Stomach (tissue), 9 donors: ENCODE measurements around the gene AATK. TPM values are rescaled to one million over a fixed set of nuclear protein-coding genes. Genes with fewer than 3 reads are reported as not detected.

Experiments
- DNase-seq, 2 donors: peaks; one replicate each; pipeline versions ENCODE4 v3.0.0 to v3.0.0-alpha.2; 2013 to 2019
- H3K27ac ChIP-seq, 5 donors: fragments of 200-600 bp in 4 of 5; sonication (generic) in 4 of 5; one replicate each; pipeline ENCODE4 v1.5.1; 2013 to 2019; ENCODE audit warnings: mild to moderate bottlenecking in 1 of 5, moderate library complexity in 1 of 5
- H3K27me3 ChIP-seq, 3 donors: fragments of 200-600 bp; sonication (generic); one replicate each; pipeline ENCODE4 v1.5.1; 2017 to 2019; ENCODE audit warnings: mixed run types in 1 of 3
- H3K36me3 ChIP-seq, 4 donors: fragments of 200-600 bp; sonication (generic); 1 replicate in 3 of 4; 2 replicates in 1 of 4; pipeline ENCODE4 v1.5.1; 2016 to 2019
- H3K4me1 ChIP-seq, 4 donors: fragments of 200-600 bp; sonication (generic); one replicate each; pipeline ENCODE4 v1.5.1; 2016 to 2019
- H3K4me3 ChIP-seq, 4 donors: fragments of 200-600 bp; sonication (generic) in 3 of 4; one replicate each; pipeline ENCODE4 v1.5.1; 2016 to 2019; ENCODE audit warnings: mild to moderate bottlenecking in 1 of 4
- H3K9me3 ChIP-seq, 4 donors: fragments of 200-600 bp; sonication (generic); one replicate each; pipeline ENCODE4 v1.5.1; 2016 to 2019
- CTCF ChIP-seq, 7 experiments: fragments of 450-650 bp in 4 of 7; fragments of 200-600 bp in 3 of 7; sonication (generic) in 3 of 7; IDR thresholded peaks; one replicate each; pipeline ENCODE4 v1.5.1; 2016 to 2019; ENCODE audit warnings: antibody characterized with exemption in 7 of 7, control low read depth in 2 of 7, mild to moderate bottlenecking in 1 of 7
- EP300 ChIP-seq: sonication (generic); formaldehyde crosslinking; IDR thresholded peaks from one replicate; pipeline ENCODE4 v1.6.1; 2017; ENCODE audit warnings: antibody characterized with exemption
- POLR2A ChIP-seq, 4 donors: fragments of 450-650 bp; IDR thresholded peaks; one replicate each; pipeline ENCODE4 v1.6.1; 2016; ENCODE audit warnings: antibody characterized with exemption in 4 of 4, control low read depth in 2 of 4, mild to moderate bottlenecking in 1 of 4, moderate library complexity in 1 of 4
- POLR2AphosphoS5 ChIP-seq, 3 donors: sonication (generic); formaldehyde crosslinking; IDR thresholded peaks; one replicate each; pipeline ENCODE4 v1.6.1; 2016; ENCODE audit warnings: antibody characterized with exemption in 3 of 3
- WGBS, 5 donors: extraction: QIAGEN DNeasy Blood & Tissue Kit in 3 of 5; methylation state at CpG; one replicate each; pipeline versions ENCODE4 v1.1.5 to v1.1.7; 2013 to 2018; 5-methylcytosine and 5-hydroxymethylcytosine counted together
- intact Hi-C: fragments of 100-400 bp; cut with DNase I; formaldehyde crosslinking; loops from one replicate; pipeline ENCODE4 v1.15.1; 2023; ENCODE audit warnings: low total_unique reads
- polyA plus RNA-seq, 3 donors: library from polyadenylated mRNA; stranded (reverse); fragments of 200-250 nt; gene quantifications; one replicate each; pipeline ENCODE4 v1.2.3, GENCODE V29; 2013
- total RNA-seq, 5 donors: library from RNA; depleted of rRNA; stranded (reverse); fragments of >200 nt; gene quantifications; one replicate each; pipeline versions ENCODE4 v1.1.0 to v1.2.3, GENCODE V29; 2014 to 2016
- donor health status: healthy with polysubstance abuse.
- donor health status: Bipolar disorder and iron deficiency.
- donor health status: healthy.

The AATK gene
- total and polyA plus RNA-seq, 8 donors, result 0.87 to 31.7 (median 7.3) TPM

DNA sequence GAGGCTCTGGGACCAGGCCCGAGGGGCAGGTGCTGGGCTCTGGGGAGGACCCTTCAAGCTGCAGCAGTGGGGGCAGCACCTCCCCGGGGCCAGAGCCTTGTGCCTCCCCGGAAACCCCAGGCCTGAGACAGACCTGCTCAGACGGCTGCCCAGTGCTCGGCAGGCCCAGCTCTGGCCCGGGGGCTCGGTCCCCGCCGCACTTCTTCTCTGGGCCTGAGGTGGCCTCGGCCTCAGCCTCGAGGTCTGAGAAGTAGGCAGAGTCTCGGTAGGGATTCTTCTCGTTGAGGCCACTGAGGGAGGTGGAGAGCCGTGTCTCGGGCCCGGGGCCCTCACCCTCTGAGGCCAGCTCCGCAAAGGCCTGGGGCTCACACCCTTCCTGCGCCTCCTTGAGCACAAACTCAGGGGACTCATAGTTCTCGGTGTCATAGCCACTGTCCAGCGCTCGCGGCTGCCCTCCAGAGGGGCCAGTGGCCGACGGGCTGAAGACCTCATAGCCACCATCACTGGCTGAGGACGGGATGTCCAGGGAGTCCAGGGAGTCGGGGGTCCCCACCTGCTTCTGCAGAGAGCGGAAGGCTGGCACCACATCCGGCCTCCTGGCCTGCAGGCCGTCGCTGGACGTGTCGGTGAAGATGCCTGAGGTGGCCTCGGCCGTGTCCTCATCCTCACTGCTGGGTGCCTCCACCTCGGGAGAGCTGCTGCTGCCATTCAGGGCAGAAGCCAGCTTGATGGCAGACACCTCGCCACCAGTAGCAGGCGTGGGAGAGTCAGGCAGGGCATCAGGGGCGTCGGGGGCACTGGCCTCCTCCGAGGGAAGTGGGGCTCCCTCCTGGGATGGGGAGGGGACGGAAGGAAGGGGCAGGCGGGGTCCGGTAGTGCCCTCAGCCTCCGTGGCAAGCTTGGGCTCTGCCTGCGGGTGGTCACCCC lies 45.1 kb downstream of the AATK start:
- H3K27ac ChIP-seq, result peak overlapping the region in 1 of 5 donors; percentile 82
- H3K36me3 ChIP-seq, result peaks cover 5 to 33% (median 13%) of the 10 kb centered on the region in 4 donors
- H3K4me1 ChIP-seq, result peaks cover 17 to 40% (median 26%) of the 10 kb centered on the region in 4 donors
- no peak overlapping the region for H3K4me3 ChIP-seq
- no peak for DNase-seq
- H3K9me3 ChIP-seq, result no peaks in the 10 kb centered on the region
- H3K27me3 ChIP-seq, result peaks cover 0 to 22% (median 0%) of the 10 kb centered on the region in 3 donors
- TF ChIP-seq POLR2A (IDR thresholded peaks at IDR 0.05), result no peak
- no peak for TF ChIP-seq EP300
- TF ChIP-seq CTCF (IDR thresholded peaks at IDR 0.05), result no peak
- TF ChIP-seq POLR2AphosphoS5 (IDR thresholded peaks at IDR 0.05), result no peak
- 76 to 81% (median 80%) methylated on average over 28 to 45 of the region's 45 CpGs for WGBS, 5 donors
- intact Hi-C loops, result no loop called here

DNA sequence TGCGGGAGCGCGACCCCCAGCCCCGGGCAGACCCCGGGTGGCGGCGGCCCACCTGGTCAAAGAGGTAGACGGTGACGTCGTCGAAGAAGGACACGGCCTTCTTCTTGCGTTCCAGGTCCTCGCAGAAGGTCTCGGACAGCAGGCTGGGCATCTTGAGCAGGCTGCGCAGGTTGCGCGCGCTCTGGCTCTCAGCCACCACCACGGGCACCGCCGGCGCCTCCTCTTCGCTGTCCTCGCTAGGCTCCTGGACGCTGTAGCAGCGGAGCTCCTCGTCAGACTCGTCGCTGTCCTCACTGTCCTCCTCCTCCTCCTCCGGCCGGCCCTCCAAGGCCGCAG lies 45.9 kb downstream of the AATK start:
- 77 to 84% (median 78%) methylated on average over 29 to 33 of the region's 33 CpGs for whole genome bisulfite sequencing, 5 donors
- DNase-seq, result no peak
- H3K4me3 ChIP-seq, result peak overlapping the region in 2 of 4 donors; percentile 41 to 44
- intact Hi-C loops, result no loop called here
- peaks cover 0 to 22% (median 0%) of the 10 kb centered on the region in 3 donors for H3K27me3 ChIP-seq
- no peaks in the 10 kb centered on the region for H3K9me3 ChIP-seq
- TF ChIP-seq EP300 (no peak), POLR2AphosphoS5 (IDR thresholded peaks at IDR 0.05) (no peak), POLR2A (IDR thresholded peaks at IDR 0.05) (no peak), CTCF (IDR thresholded peaks at IDR 0.05) (no peak)
- peaks cover 17 to 40% (median 26%) of the 10 kb centered on the region in 4 donors for H3K4me1 ChIP-seq
- peaks cover 8 to 40% (median 21%) of the 10 kb centered on the region in 4 donors for H3K36me3 ChIP-seq
- H3K27ac ChIP-seq, result peak overlapping the region in 4 of 5 donors; percentile 32 to 82 (median 53)

DNA sequence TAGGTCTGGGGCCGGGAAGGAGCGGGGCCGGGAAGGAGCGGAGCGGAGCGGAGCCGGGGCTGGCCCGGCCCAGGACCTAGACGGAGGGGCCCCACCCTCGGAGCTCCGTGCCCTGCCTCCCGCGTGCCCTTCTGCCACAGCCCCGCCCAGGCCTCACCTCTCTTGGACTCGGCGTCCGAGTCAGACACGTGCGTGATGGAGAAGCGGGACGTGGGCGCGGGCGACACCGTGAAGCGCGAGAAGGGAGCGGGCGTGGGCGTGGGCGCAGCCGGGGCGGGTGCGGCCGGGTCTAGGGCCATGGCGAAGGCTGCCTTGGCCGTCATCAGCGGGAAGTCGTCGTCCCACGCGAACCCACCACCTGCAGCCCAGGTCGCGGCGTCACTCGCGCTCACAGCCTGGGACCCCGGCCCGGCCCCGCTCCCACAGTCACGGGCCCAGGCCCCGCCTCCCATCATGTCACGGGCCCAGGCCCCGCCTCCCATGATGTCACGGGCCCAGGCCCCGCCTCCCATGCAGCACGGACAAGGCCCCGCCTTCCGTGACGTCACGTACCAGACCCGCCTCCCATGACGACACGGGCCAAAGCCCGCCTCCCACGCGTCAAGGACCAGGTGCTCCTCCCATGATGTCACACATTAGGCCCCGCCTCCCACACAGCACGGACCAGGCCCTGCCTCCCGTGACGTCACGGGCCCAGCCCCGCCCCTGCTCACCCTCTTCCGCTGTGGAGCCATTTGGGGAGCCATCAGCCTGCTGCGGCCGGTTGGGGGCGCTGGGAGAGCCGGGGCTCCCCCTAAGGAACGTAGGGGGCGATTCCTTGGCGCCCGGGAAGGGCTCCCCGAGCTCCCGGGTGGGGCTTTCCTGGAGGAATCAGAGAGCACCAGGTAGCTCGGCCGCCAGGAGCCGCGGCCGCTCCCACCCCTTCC lies 46.5 kb downstream of the AATK start:
- 21 to 39% (median 23%) methylated on average over 51 to 89 of the region's 89 CpGs for WGBS, 5 donors
- H3K36me3 ChIP-seq, result peaks cover 8 to 45% (median 26%) of the 10 kb centered on the region in 4 donors

More for the DNA sequence above, 46.5 kb downstream of the AATK start:
- Histone ChIP-seq H3K4me1 (peaks cover 17 to 40% (median 26%) of the 10 kb centered on the region in 4 donors), H3K9me3 (no peaks in the 10 kb centered on the region), H3K27ac (peak overlapping the region in 4 of 5 donors; percentile 32 to 82 (median 53)), H3K27me3 (peaks cover 0 to 22% (median 0%) of the 10 kb centered on the region in 3 donors), H3K4me3 (peak overlapping the region; percentile 25 to 45 (median 42))
- TF ChIP-seq POLR2A (IDR thresholded peaks at IDR 0.05), result no peak
- no peak for TF ChIP-seq POLR2AphosphoS5 (IDR thresholded peaks at IDR 0.05)
- no peak for TF ChIP-seq EP300
- no peak for TF ChIP-seq CTCF (IDR thresholded peaks at IDR 0.05)
- peak; percentile 89 to 95 for DNase-seq
- intact Hi-C loops, result no loop called here
